Hepatocyte (in vitro differentiated cells): ENCODE results near the gene KCNV2. TPM values are rescaled to one million over a fixed set of nuclear protein-coding genes. Genes with fewer than 3 reads are reported as not detected.

Source experiments
- DNase-seq: peaks from one replicate; pipeline ENCODE4 v3.0.0-alpha.2; 2016; ENCODE audit warnings: low spot score
- H2AFZ ChIP-seq: fragments of 200-600 bp; sonication (generic); 2 replicates; pipeline ENCODE4 v1.6.0; 2016; ENCODE audit warnings: antibody characterized with exemption, mild to moderate bottlenecking
- H3K27ac ChIP-seq: fragments of 200-600 bp; sonication (generic); 2 replicates; pipeline ENCODE4 v1.5.1; 2016; ENCODE audit warnings: mild to moderate bottlenecking
- H3K27me3 ChIP-seq: fragments of 200-600 bp; sonication (generic); 2 replicates; pipeline ENCODE4 v1.6.1; 2016
- H3K36me3 ChIP-seq: fragments of 200-600 bp; sonication (generic); replicated peaks from 2 replicates; pipeline ENCODE4 v1.5.1; 2016; ENCODE audit warnings: low read depth; ENCODE audit not compliant: insufficient read depth
- H3K4me1 ChIP-seq: fragments of 200-600 bp; sonication (generic); 2 replicates; pipeline ENCODE4 v1.5.1; 2016; ENCODE audit warnings: mild to moderate bottlenecking, moderate library complexity; ENCODE audit not compliant: insufficient read depth
- H3K4me2 ChIP-seq: fragments of 200-600 bp; sonication (generic); 2 replicates; pipeline ENCODE4 v1.6.0; 2016
- H3K4me3 ChIP-seq: fragments of 200-600 bp; sonication (generic); 2 replicates; pipeline ENCODE4 v1.5.1; 2016; ENCODE audit warnings: mild to moderate bottlenecking
- H3K79me2 ChIP-seq: fragments of 200-600 bp; sonication (generic); 2 replicates; pipeline ENCODE4 v1.6.0; 2017; ENCODE audit warnings: mild to moderate bottlenecking
- H3K9me2 ChIP-seq: fragments of 200-600 bp; sonication (generic); replicated peaks from 2 replicates; pipeline ENCODE4 v1.6.0; 2017; ENCODE audit warnings: mild to moderate bottlenecking; ENCODE audit not compliant: insufficient read depth
- H3K9me3 ChIP-seq: fragments of 200-600 bp; sonication (generic); 2 replicates; pipeline ENCODE4 v1.5.1; 2016; ENCODE audit warnings: low read depth, mild to moderate bottlenecking
- H4K20me1 ChIP-seq: fragments of 200-600 bp; sonication (generic); 2 replicates; pipeline ENCODE4 v1.6.0; 2016; ENCODE audit warnings: mild to moderate bottlenecking; ENCODE audit not compliant: insufficient read depth, poor library complexity, severe bottlenecking
- EZH2 ChIP-seq: fragments of 200-600 bp; sonication (generic); IDR thresholded peaks from 2 replicates; pipeline ENCODE4 v1.6.1; 2016; ENCODE audit warnings: antibody characterized with exemption, mild to moderate bottlenecking, borderline replicate concordance
- EZH2phosphoT487 ChIP-seq: fragments of 200-600 bp; sonication (generic); IDR thresholded peaks from one replicate; pipeline ENCODE4 v1.6.1; 2018; ENCODE audit warnings: antibody characterized with exemption, mild to moderate bottlenecking, low read depth, moderate library complexity; ENCODE audit not compliant: unreplicated experiment, severe bottlenecking
- WGBS: methylation state at CpG from one replicate; pipeline ENCODE4 v1.1.6; 2016; ENCODE audit warnings: low lambda C conversion rate; ENCODE audit errors: missing lambda C conversion rate; 5-methylcytosine and 5-hydroxymethylcytosine counted together
- polyA plus RNA-seq: library from polyadenylated mRNA; unstranded; fragments of >200 nt; fragmentation: Nextera tagmentation; extraction: Ambion mirVana; gene quantifications from 2 replicates; pipeline ENCODE4 v1.2.1, GENCODE V29; 2016
- total RNA-seq: library from RNA; depleted of rRNA; stranded (reverse); fragments of >200 nt; gene quantifications from 2 replicates; pipeline ENCODE4 v1.2.3, GENCODE V29; 2014
- TF ChIP-seq, protein P1 (sequence below): fragments of 200-600 bp; sonication (generic); IDR thresholded peaks from 2 replicates; pipeline ENCODE4 v1.5.1; 2016; ENCODE audit warnings: antibody characterized with exemption, mild to moderate bottlenecking; ENCODE audit not compliant: poor library complexity

Gene KCNV2
- total and polyA plus RNA-seq, 2 experiments from 2014 or later: 0.13 TPM; not detected in 1

GRCh38 chr9:2676466-2676865 is 40.8 kb upstream of the KCNV2 start:
- Histone ChIP-seq H3K27me3 (no peaks in the 10 kb centered on the region), H3K4me3 (no peak overlapping the region), H2AFZ (no peak overlapping the region), H3K4me1 (no peaks in the 10 kb centered on the region), H3K79me2 (no peaks in the 10 kb centered on the region), H3K36me3 (no peaks in the 10 kb centered on the region), H3K4me2 (no peak overlapping the region), H3K9me2 (no peaks in the 10 kb centered on the region), H3K27ac (no peak overlapping the region), H3K9me3 (no peaks in the 10 kb centered on the region), H4K20me1 (no peaks in the 10 kb centered on the region)
- WGBS: 72% methylated on average over 4 of the region's 4 CpGs
- TF ChIP-seq EZH2 (no peak), EZH2phosphoT487 (no peak)
- TF ChIP-seq, protein P1, sequence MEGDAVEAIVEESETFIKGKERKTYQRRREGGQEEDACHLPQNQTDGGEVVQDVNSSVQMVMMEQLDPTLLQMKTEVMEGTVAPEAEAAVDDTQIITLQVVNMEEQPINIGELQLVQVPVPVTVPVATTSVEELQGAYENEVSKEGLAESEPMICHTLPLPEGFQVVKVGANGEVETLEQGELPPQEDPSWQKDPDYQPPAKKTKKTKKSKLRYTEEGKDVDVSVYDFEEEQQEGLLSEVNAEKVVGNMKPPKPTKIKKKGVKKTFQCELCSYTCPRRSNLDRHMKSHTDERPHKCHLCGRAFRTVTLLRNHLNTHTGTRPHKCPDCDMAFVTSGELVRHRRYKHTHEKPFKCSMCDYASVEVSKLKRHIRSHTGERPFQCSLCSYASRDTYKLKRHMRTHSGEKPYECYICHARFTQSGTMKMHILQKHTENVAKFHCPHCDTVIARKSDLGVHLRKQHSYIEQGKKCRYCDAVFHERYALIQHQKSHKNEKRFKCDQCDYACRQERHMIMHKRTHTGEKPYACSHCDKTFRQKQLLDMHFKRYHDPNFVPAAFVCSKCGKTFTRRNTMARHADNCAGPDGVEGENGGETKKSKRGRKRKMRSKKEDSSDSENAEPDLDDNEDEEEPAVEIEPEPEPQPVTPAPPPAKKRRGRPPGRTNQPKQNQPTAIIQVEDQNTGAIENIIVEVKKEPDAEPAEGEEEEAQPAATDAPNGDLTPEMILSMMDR: no peak
- DNase-seq: no peak

- no peaks in the 10 kb centered on the region for H3K9me3 ChIP-seq
These were observed 39.1 kb upstream of the KCNV2 start for GRCh38 chr9:2677915-2678889.

DNA sequence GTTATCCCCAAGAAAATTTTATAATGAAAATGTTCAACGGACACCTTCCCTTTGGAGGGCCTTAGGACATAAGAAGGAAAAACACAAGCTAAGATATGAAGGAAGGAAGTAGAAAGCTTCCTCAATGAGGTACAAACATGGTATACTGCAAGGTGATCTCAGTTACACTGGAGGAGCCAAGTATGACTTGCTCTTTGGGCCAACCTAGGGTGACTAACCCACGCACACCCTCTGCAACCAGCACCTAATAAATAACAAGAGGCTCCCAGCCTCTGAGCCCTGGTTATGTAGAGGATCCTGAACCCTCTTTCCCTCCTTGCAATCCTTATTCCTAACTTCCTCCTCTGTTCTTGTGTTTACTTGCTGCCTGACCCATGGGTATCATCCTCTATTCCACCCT is 38.3 kb upstream of the KCNV2 start:
- Histone ChIP-seq H3K27me3 (no peaks in the 10 kb centered on the region), H2AFZ (no peak overlapping the region), H3K9me3 (no peaks in the 10 kb centered on the region), H4K20me1 (no peaks in the 10 kb centered on the region), H3K4me2 (no peak overlapping the region), H3K4me1 (no peaks in the 10 kb centered on the region), H3K36me3 (no peaks in the 10 kb centered on the region), H3K27ac (no peak overlapping the region), H3K79me2 (no peaks in the 10 kb centered on the region), H3K9me2 (peaks cover 2% of the 10 kb centered on the region), H3K4me3 (no peak overlapping the region)
- TF ChIP-seq EZH2 (no peak), EZH2phosphoT487 (no peak)
- TF ChIP-seq, protein P1: no peak
- 96% methylated on average over 2 of the region's 2 CpGs for WGBS
- DNase-seq: no peak

More at GRCh38 chr9:2677915-2678889, 39.1 kb upstream of the KCNV2 start:
- WGBS: 55% methylated on average over 5 of the region's 5 CpGs
- Histone ChIP-seq H3K27me3 (no peaks in the 10 kb centered on the region), H3K79me2 (no peaks in the 10 kb centered on the region), H4K20me1 (no peaks in the 10 kb centered on the region), H3K27ac (peak overlapping the region; percentile 5), H3K9me2 (no peaks in the 10 kb centered on the region), H3K36me3 (no peaks in the 10 kb centered on the region), H3K4me1 (no peaks in the 10 kb centered on the region), H2AFZ (no peak overlapping the region), H3K4me3 (no peak overlapping the region), H3K4me2 (no peak overlapping the region)
- DNase-seq: peak; percentile 11
- no peak for TF ChIP-seq EZH2phosphoT487
- TF ChIP-seq EZH2: no peak
- TF ChIP-seq, protein P1: no peak
